ENCODE results near the gene PASK. TPM values are rescaled to one million over a fixed set of nuclear protein-coding genes. Genes with fewer than 3 reads are reported as not detected.

PASK gene
- total and polyA plus RNA-seq, 9 of the 15 experiments (the other 6 are each of a cell fraction or from before 2014, with no cell fraction given), result 1.5 to 30.3 (median 9.9) TPM

DNA sequence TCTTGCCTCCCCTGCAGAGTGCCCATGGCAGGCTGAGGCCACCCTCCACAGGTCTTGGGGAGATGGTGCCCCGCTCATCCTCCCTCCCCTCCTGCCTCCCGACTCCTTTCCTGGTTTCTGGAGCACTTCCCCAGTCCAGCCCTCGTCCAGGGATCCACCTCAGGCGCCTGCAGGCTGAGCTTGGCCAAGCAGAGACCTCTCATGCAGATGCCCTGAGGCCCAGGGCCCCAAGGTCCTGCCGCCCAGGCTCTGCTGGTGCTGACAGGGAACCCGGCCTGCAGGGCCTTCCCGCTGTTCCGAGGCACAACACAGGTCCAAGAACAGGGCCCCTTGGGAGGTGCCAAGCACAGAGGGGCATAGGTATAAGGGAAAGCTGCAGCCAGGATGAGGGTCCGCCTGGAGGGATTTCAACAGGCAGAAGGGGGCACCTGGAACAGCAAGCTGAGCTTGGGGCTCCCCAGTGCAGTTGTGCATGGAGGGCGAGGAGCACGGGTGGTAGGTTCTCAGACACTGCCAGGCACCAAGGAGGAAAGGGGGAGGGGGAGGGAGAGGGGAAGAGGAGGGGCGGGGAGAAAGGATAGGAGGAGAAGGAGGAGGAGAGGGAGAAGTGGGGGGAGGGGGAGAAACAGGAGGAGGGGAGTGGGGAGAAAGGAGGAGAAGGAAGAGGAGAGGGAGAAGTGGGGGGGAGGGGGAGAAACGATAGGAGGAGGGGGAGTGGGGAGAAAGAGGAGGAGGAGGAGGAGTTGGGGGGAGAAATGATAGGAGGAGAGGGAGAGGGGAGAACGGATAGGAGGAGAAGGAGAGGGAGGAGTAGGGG is 38.0 kb upstream of the PASK start:
- Histone ChIP-seq H3K79me2 (ENCODE audit: control insufficient read depth, insufficient read depth, low read length) (no peaks in the 10 kb centered on the region), H3K4me3 (no peak overlapping the region), H2AFZ (ENCODE audit: low read depth, low read length) (no peak overlapping the region), H3K27ac (ENCODE audit: extremely low read depth, low read depth, low read length) (no peak overlapping the region), H3K27me3 (ENCODE audit: control insufficient read depth in 2 of 2, insufficient read depth in 2 of 2, low read length in 2 of 2) (no peaks in the 10 kb centered on the region; a peak in 2 of 5 replicates), H3K4me1 (replicated peaks in 1 of 2; ENCODE audit: control insufficient read depth in 2 of 2, insufficient read depth in 2 of 2, low read length in 2 of 2) (peaks cover 0 to 33% of the 10 kb centered on the region in 2 experiments; a peak in 2 of 5 replicates), H3K36me3 (ENCODE audit: control insufficient read depth, insufficient read depth, low read length) (0 out of 3 replicates have a peak, but pooled peaks cover 3% of the 10 kb centered on the region), H3K9me1 (ENCODE audit: control insufficient read depth, insufficient read depth, low read length) (no peaks in the 10 kb centered on the region), H3K9me3 (replicated peaks; ENCODE audit: control insufficient read depth, insufficient read depth, low read depth, low read length) (no peaks in the 10 kb centered on the region), H4K20me1 (replicated peaks; ENCODE audit: control insufficient read depth, insufficient read depth, low read length) (no peaks in the 10 kb centered on the region), H3K4me2 (ENCODE audit: insufficient read depth, low read length) (no peak overlapping the region), H3K9ac (ENCODE audit: insufficient read depth in 1 of 2, low read depth in 2 of 2, low read length in 2 of 2) (no peak overlapping the region)
- DNase-seq (ENCODE audit: extremely low read depth in 1 of 4, low spot score in 3 of 4) (no peak), ATAC-seq (no peak), FAIRE-seq (no peak)
- WGBS (ENCODE audit: insufficient coverage, low coverage, missing lambda C conversion rate), result 22% methylated on average over 6 of the region's 14 CpGs
- CTCF ChIA-PET (ENCODE audit: low intra/inter-chr PET ratio), result no interaction called here
- in situ Hi-C loops (cut with MboI) (no loop called here), intact Hi-C loops (cut with micrococcal nuclease) (no loop called here)
- BruUV-seq (replicated peaks), result no TSS peak
- POLR2A ChIA-PET, result no interaction called here
- TF ChIP-seq KDM1A (IDR thresholded peaks at IDR 0.05) (0 out of 4 replicates have a peak, but pooled peaks of 1 of the 2 experiments have one; percentile 14), MBD2 (IDR thresholded peaks at IDR 0.05; ENCODE audit: borderline replicate concordance, low read depth) (no peak)

DNA sequence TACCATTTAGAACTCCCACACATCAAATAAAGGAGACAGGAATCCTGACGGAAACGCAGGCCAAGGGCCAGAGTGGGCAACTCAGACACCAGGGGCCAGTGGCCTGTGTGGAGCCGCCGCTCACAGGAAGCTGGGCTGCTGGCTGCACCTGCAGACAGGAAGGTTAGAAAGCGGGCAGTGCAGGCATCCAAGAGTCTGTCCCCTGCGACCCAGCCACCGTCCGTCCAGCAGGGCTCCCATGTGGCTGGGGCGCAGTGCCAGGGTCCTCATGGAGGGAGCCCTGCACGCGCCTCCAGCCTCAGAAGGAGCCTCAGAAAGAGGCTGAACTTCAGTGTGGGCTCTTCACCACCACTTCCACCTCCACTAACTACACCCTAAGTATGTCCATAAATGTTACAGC is 36.7 kb upstream of the PASK start:
- Histone ChIP-seq H3K9me1 (ENCODE audit: control insufficient read depth, insufficient read depth, low read length) (no peaks in the 10 kb centered on the region), H3K4me3 (no peak overlapping the region), H2AFZ (ENCODE audit: low read depth, low read length) (no peak overlapping the region), H3K4me1 (replicated peaks in 1 of 2; ENCODE audit: control insufficient read depth in 2 of 2, insufficient read depth in 2 of 2, low read length in 2 of 2) (peaks cover 0 to 28% of the 10 kb centered on the region in 2 experiments; a peak in 2 of 5 replicates), H3K79me2 (ENCODE audit: control insufficient read depth, insufficient read depth, low read length) (no peaks in the 10 kb centered on the region), H3K27me3 (ENCODE audit: control insufficient read depth in 2 of 2, insufficient read depth in 2 of 2, low read length in 2 of 2) (no peaks in the 10 kb centered on the region; a peak in 2 of 5 replicates), H3K36me3 (ENCODE audit: control insufficient read depth, insufficient read depth, low read length) (0 out of 3 replicates have a peak, but pooled peaks cover 3% of the 10 kb centered on the region), H3K27ac (ENCODE audit: extremely low read depth, low read depth, low read length) (no peak overlapping the region), H3K9me3 (replicated peaks; ENCODE audit: control insufficient read depth, insufficient read depth, low read depth, low read length) (no peaks in the 10 kb centered on the region), H3K4me2 (ENCODE audit: insufficient read depth, low read length) (no peak overlapping the region), H4K20me1 (replicated peaks; ENCODE audit: control insufficient read depth, insufficient read depth, low read length) (no peaks in the 10 kb centered on the region), H3K9ac (ENCODE audit: insufficient read depth in 1 of 2, low read depth in 2 of 2, low read length in 2 of 2) (no peak overlapping the region)
- intact Hi-C loops (cut with micrococcal nuclease), result no loop called here
- WGBS (ENCODE audit: insufficient coverage, low coverage, missing lambda C conversion rate), result 65% methylated on average over 8 of the region's 11 CpGs
- no peak for TF ChIP-seq CAMTA2 (CRISPR knock-in tag; conservative IDR thresholded peaks at IDR 0.05)
- TF ChIP-seq, protein P1, sequence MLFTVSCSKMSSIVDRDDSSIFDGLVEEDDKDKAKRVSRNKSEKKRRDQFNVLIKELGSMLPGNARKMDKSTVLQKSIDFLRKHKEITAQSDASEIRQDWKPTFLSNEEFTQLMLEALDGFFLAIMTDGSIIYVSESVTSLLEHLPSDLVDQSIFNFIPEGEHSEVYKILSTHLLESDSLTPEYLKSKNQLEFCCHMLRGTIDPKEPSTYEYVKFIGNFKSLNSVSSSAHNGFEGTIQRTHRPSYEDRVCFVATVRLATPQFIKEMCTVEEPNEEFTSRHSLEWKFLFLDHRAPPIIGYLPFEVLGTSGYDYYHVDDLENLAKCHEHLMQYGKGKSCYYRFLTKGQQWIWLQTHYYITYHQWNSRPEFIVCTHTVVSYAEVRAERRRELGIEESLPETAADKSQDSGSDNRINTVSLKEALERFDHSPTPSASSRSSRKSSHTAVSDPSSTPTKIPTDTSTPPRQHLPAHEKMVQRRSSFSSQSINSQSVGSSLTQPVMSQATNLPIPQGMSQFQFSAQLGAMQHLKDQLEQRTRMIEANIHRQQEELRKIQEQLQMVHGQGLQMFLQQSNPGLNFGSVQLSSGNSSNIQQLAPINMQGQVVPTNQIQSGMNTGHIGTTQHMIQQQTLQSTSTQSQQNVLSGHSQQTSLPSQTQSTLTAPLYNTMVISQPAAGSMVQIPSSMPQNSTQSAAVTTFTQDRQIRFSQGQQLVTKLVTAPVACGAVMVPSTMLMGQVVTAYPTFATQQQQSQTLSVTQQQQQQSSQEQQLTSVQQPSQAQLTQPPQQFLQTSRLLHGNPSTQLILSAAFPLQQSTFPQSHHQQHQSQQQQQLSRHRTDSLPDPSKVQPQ (CRISPR knock-in tag; IDR thresholded peaks at IDR 0.05; ENCODE audit: borderline replicate concordance), result no peak
- no peak for TF ChIP-seq MCM7 (IDR thresholded peaks at IDR 0.05)
- TF ChIP-seq GTF2E2 (tag; IDR thresholded peaks at IDR 0.05), result no peak
- no peak for TF ChIP-seq ZNF253 (CRISPR knock-in tag; conservative IDR thresholded peaks at IDR 0.05)
- no peak for TF ChIP-seq RBM34 (IDR thresholded peaks at IDR 0.05; ENCODE audit: borderline replicate concordance, insufficient read depth, low read length)
- no peak for TF ChIP-seq MXI1 (IDR thresholded peaks at IDR 0.05; ENCODE audit: low read depth, low read length)
- no peak for TF ChIP-seq ELF1 (tag; IDR thresholded peaks at IDR 0.05)
- no peak for TF ChIP-seq ZNF140 (CRISPR knock-in tag; IDR thresholded peaks at IDR 0.05)
- no peak for DNase-seq (ENCODE audit: extremely low read depth in 1 of 4, low spot score in 3 of 4)
- ChIA-PET CTCF (ENCODE audit: low intra/inter-chr PET ratio) (no interaction called here), POLR2A (no interaction called here)
- no peak for ATAC-seq
- FAIRE-seq, result no peak
- BruUV-seq (replicated peaks), result no TSS peak
- in situ Hi-C loops (cut with MboI), result no loop called here
